DOHH2 (cell line): ENCODE data around the gene ABITRAM.
"Not testable (repeated sequence)": the region's sequence is repeated elsewhere in the genome, so short reads cannot be mapped to it uniquely, and the experiment has no call there.

Experiments used
- CTCF ChIP-seq: fragments of 200-600 bp; sonication (generic); IDR thresholded peaks from one replicate; pipeline ENCODE4 v1.5.1; 2014; ENCODE audit warnings: antibody characterized with exemption, mild to moderate bottlenecking, low read depth, low read length; ENCODE audit not compliant: poor library complexity, severe bottlenecking
- EZH2phosphoT487 ChIP-seq: fragments of 200-600 bp; sonication (generic); IDR thresholded peaks from 2 replicates; pipeline ENCODE4 v1.6.1; 2017; ENCODE audit warnings: borderline replicate concordance, mild to moderate bottlenecking, antibody characterized with exemption, low read length, moderate library complexity, mixed read lengths

DNA sequence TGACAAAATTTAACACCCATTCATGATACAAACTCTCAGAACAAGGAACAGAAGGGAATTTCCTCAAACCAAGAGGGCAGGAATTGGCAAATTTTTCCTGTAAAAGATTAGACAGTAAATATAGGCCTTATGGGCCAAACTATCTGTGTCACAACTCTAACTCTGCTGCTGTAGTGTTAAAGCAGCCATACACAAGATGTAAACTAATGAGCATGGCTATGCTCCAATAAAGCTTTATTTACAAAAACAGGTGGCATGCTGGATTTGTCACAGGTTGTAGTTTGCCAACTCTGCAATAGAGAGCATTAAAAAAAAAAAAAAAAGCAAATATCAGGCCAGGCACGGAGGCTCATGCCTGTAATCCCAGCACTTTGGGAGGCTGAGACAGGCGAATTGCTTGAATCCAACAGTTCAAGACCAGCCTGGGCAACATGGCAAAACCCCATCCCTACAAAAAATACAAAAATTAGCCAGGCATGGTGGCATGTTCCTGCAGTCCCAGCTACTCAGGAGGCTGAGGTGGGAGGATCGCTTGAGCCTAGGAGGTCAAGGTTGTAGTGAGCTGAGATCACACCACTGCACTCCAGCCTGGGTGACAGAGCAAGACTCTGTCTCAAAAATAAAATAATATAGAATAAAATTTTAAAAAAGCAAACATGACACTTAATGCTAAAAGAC is 47.5 kb upstream of the ABITRAM start:
- TF ChIP-seq CTCF, EZH2phosphoT487: not testable (repeated sequence)
